ENCODE data around the gene CSTF1. TPM values are rescaled to one million over a fixed set of nuclear protein-coding genes. Genes with fewer than 3 reads are reported as not detected.

CSTF1 gene
- total and polyA plus RNA-seq, 2 of the 8 experiments (the other 6 are each of a cell fraction or from before 2014, with no cell fraction given) = 59.4 to 83.5 TPM

DNA sequence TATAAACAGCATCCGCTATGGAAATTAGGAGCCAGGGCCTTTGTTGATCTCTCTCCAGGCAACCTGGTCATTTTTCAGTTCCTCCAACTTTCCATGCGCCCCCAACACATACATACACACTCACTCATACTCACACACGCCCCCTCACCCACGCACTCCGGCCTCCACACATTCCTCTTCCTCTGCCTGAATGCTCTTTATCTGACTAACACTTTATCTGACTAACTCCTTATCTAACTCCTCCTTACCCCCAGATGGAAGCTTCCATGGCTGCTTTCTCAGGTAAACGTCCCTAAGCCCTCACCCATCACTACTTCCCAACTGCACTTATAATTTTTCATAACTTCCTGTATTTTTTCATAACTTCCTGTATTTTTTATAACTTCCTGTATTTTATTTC, 37.1 kb downstream of the CSTF1 start:
- H3K79me2 ChIP-seq (ENCODE audit: control insufficient read depth in 1 of 2, insufficient read depth in 2 of 2, low read length in 2 of 2) = no peaks in the 10 kb centered on the region
- 72 to 100% methylated on average over 2 to 6 of the region's 6 CpGs for WGBS, 2 experiments (ENCODE audit: extremely low coverage in 1 of 2, insufficient coverage in 1 of 2, insufficient read length in 1 of 2, insufficient replicate concordance in 2 of 2, low coverage in 1 of 2, low lambda C conversion rate in 2 of 2, missing lambda C conversion rate in 1 of 2)
- DNase-seq (ENCODE audit: low read depth in 1 of 2, low spot score in 2 of 2) (no peak), FAIRE-seq (no peak)
- H3K23me2 ChIP-seq (ENCODE audit: low read depth, low read length) = no peaks in the 10 kb centered on the region
- no peak overlapping the region for H3K18ac ChIP-seq (ENCODE audit: extremely low read depth, low read length)
- H3K9me3 ChIP-seq (ENCODE audit: insufficient read depth in 2 of 2, low read depth in 1 of 2, low read length in 1 of 2) = no peaks in the 10 kb centered on the region
- no peak overlapping the region for H3K27ac ChIP-seq (ENCODE audit: low read depth, low read length)
- no peak overlapping the region for H3K23ac ChIP-seq (ENCODE audit: insufficient read length)
- H3K36me3 ChIP-seq (ENCODE audit: control insufficient read depth in 2 of 4, insufficient read depth in 4 of 4, low read length in 3 of 4) = no peaks in the 10 kb centered on the region
- H3K4me2 ChIP-seq (ENCODE audit: insufficient read depth in 1 of 2, low read depth in 2 of 2, low read length in 2 of 2) = no peak overlapping the region
- H3K9ac ChIP-seq (replicated peaks in 1 of 4; ENCODE audit: extremely low read depth in 1 of 4, low read depth in 3 of 4, low read length in 3 of 4) = no peak overlapping the region
- peaks cover 0 to 1% of the 10 kb centered on the region in 2 experiments for H4K20me1 ChIP-seq (replicated peaks in 1 of 2; ENCODE audit: control insufficient read depth in 1 of 2, insufficient read depth in 2 of 2, low read length in 2 of 2)
- H2BK5ac ChIP-seq (ENCODE audit: low read depth, low read length) = no peak overlapping the region
- no peak overlapping the region for H2BK12ac ChIP-seq (ENCODE audit: low read depth, low read length)
- H3K27me3 ChIP-seq (replicated peaks in 1 of 4; ENCODE audit: control insufficient read depth in 3 of 4, extremely low read depth in 1 of 4, insufficient read depth in 3 of 4, low read length in 3 of 4) = peaks cover 0 to 1% (median 0%) of the 10 kb centered on the region in 4 experiments; a peak in 2 of 7 replicates
- no peak overlapping the region for H2BK120ac ChIP-seq (replicated peaks; ENCODE audit: low read depth, low read length)
- H4K91ac ChIP-seq (replicated peaks; ENCODE audit: insufficient read length, low read length) = no peak overlapping the region
- no peak overlapping the region for H3K4me3 ChIP-seq (ENCODE audit: extremely low read depth in 1 of 4, insufficient read depth in 2 of 4, low read depth in 3 of 4, low read length in 4 of 4)
- H4K5ac ChIP-seq (ENCODE audit: insufficient read length, low read depth, low read length) = no peak overlapping the region
- no peaks in the 10 kb centered on the region for H3K4me1 ChIP-seq (replicated peaks in 1 of 4; ENCODE audit: control insufficient read depth in 3 of 4, insufficient read depth in 4 of 4, low read length in 3 of 4)
- no peak overlapping the region for H2AK5ac ChIP-seq (ENCODE audit: low read depth, low read length)
- no peak overlapping the region for H4K8ac ChIP-seq (ENCODE audit: extremely low read depth, insufficient read depth, low read length)
- H2BK20ac ChIP-seq (ENCODE audit: low read length) = no peak overlapping the region
- H3K79me1 ChIP-seq (ENCODE audit: low read depth, low read length) = no peaks in the 10 kb centered on the region
- no peak for TF ChIP-seq SP2 (IDR thresholded peaks at IDR 0.05; ENCODE audit: low read length)
- no peak for TF ChIP-seq PHF8 (conservative IDR thresholded peaks at IDR 0.05; ENCODE audit: low read depth, low read length)
- TF ChIP-seq GABPA (IDR thresholded peaks at IDR 0.05; ENCODE audit: borderline replicate concordance, insufficient read depth, low read length) = no peak
- no peak for TF ChIP-seq YY1 (IDR thresholded peaks at IDR 0.05; ENCODE audit: low read depth, low read length)
- TF ChIP-seq RFX5 (IDR thresholded peaks at IDR 0.05; ENCODE audit: borderline replicate concordance, low read depth, low read length) = no peak
- TF ChIP-seq KDM4A (IDR thresholded peaks at IDR 0.05; ENCODE audit: low read depth, low read length, severe bottlenecking) = no peak
- TF ChIP-seq NANOG (IDR thresholded peaks at IDR 0.05; ENCODE audit: insufficient read depth, low read depth, low read length, poor library complexity, severe bottlenecking) = no peak
- TF ChIP-seq RXRA (IDR thresholded peaks at IDR 0.05; ENCODE audit: insufficient read depth, low read depth, low read length) = no peak
- TF ChIP-seq KDM5A (IDR thresholded peaks at IDR 0.05; ENCODE audit: low read length) = no peak
- TF ChIP-seq SIN3A (conservative IDR thresholded peaks at IDR 0.05 in 1 of 2, IDR thresholded peaks at IDR 0.05 in 1 of 2; ENCODE audit: low read depth in 1 of 2, low read length in 2 of 2) = no peak
- no peak for TF ChIP-seq ZNF274 (IDR thresholded peaks at IDR 0.05; ENCODE audit: borderline replicate concordance, extremely low read depth, low read length)
- no peak overlapping the region for H3K4ac ChIP-seq (replicated peaks; ENCODE audit: insufficient read length, low read depth, low read length)
- ChIA-PET POLR2A (ENCODE audit: partially characterized antibody) (no interaction called here), CTCF (ENCODE audit: partially characterized antibody) (interaction anchor here (0.9 to 1.2 kb wide), 3 partner anchors 14 to 147 kb away, joined by 3 read pairs; no protein-coding TSS in a partner anchor)
- H3K56ac ChIP-seq (replicated peaks; ENCODE audit: insufficient read length, low read depth, low read length) = no peak overlapping the region
- H2BK15ac ChIP-seq (ENCODE audit: low read length) = no peak overlapping the region
- H2AFZ ChIP-seq (ENCODE audit: low read length) = no peak overlapping the region
- no peak overlapping the region for H3K14ac ChIP-seq (ENCODE audit: insufficient read length)
